GM12878 (cell line): ENCODE data around the gene USP34. TPM values are rescaled to one million over a fixed set of nuclear protein-coding genes. Genes with fewer than 3 reads are reported as not detected.

ENCODE experiments used
- ATAC-seq: fragments of 200-7000 bp; cut with Tn5 transposase; 3 replicates; pipeline ENCODE4 v1.9.1; 2020; ENCODE audit warnings: mild to moderate bottlenecking, moderate library complexity
- BruUV-seq: library from RNA; stranded (reverse); fragments of 400-500 nt; replicated peaks from 2 replicates; lab custom pipeline; 2021; lab: Mats Ljungman, UMichigan
- CTCF ChIA-PET: fragments of 300-600 bp; sonication (Branson Sonifier 250); formaldehyde crosslinking; extraction: SDS; loops from one replicate; lab custom pipeline; 2021; ENCODE audit warnings: inconsistent platforms; lab: Yijun Ruan, JAX
- POLR2A ChIA-PET: fragments of 350-600 bp; formaldehyde crosslinking; extraction: SDS; loops from one replicate; lab custom pipeline; 2021; ENCODE audit warnings: inconsistent platforms; lab: Charles Lee
- RAD21 ChIA-PET: fragments of 300-600 bp; sonication (Branson Sonifier 250); formaldehyde crosslinking; loops from one replicate; lab custom pipeline; 2023; ENCODE audit warnings: antibody characterized with exemption; ENCODE audit not compliant: unreplicated experiment; lab: Charles Lee
- SMC1A ChIA-PET: fragments of 300-600 bp; sonication (Branson Sonifier 250); formaldehyde crosslinking; loops from one replicate; lab custom pipeline; 2023; ENCODE audit not compliant: unreplicated experiment, uncharacterized antibody; lab: Charles Lee
- DNase-seq: peaks from one replicate; pipeline ENCODE4 v3.0.0-alpha.2; 2011; ENCODE audit warnings: low read depth, low spot score
- FAIRE-seq: peaks from 3 replicates; lab custom pipeline; 2011; peaks lifted over from hg19 to GRCh38; lab: Jason Lieb, UNC
- H2AFZ ChIP-seq: 2 replicates; pipeline ENCODE4 v1.6.0; 2011; ENCODE audit warnings: low read depth, low read length, control low read depth; ENCODE audit not compliant: control insufficient read depth
- H3K27ac ChIP-seq: 2 replicates; pipeline ENCODE4 v1.5.1; 2011; ENCODE audit warnings: control low read depth; ENCODE audit not compliant: control insufficient read depth, insufficient read depth
- H3K27me3 ChIP-seq, 2 experiments: replicated peaks in 1 of 2; 2 replicates each; pipeline versions ENCODE4 v1.6.0 to v1.6.1; 2011; ENCODE audit warnings: low read length in 1 of 2; ENCODE audit not compliant: control insufficient read depth in 2 of 2, insufficient read depth in 2 of 2
- H3K36me3 ChIP-seq, 2 experiments: 2 replicates each; pipeline ENCODE4 v1.5.1; 2011; ENCODE audit warnings: low read length in 1 of 2; ENCODE audit not compliant: control insufficient read depth in 2 of 2, insufficient read depth in 2 of 2
- H3K4me1 ChIP-seq: 2 replicates; pipeline ENCODE4 v1.6.1; 2011; ENCODE audit warnings: mild to moderate bottlenecking, low read length, moderate library complexity, mixed read lengths; ENCODE audit not compliant: control insufficient read depth, insufficient read depth
- H3K4me2 ChIP-seq: 2 replicates; pipeline ENCODE4 v1.6.0; 2011; ENCODE audit warnings: control low read depth; ENCODE audit not compliant: control insufficient read depth, insufficient read depth
- H3K4me3 ChIP-seq: fragments of 200-600 bp; sonication (generic); 2 replicates; pipeline ENCODE4 v1.5.1; 2016
- H3K79me2 ChIP-seq: 2 replicates; pipeline ENCODE4 v1.6.0; 2011; ENCODE audit warnings: low read length; ENCODE audit not compliant: control insufficient read depth, insufficient read depth
- H3K9ac ChIP-seq: 2 replicates; pipeline ENCODE4 v1.8.0; 2011; ENCODE audit warnings: low read length, control low read depth, mixed read lengths; ENCODE audit not compliant: control insufficient read depth, insufficient read depth
- H3K9me3 ChIP-seq: replicated peaks from 3 replicates; pipeline ENCODE4 v1.5.1; 2011; ENCODE audit warnings: mild to moderate bottlenecking, low read length; ENCODE audit not compliant: control insufficient read depth, insufficient read depth
- H4K20me1 ChIP-seq: 2 replicates; pipeline ENCODE4 v1.6.0; 2011; ENCODE audit not compliant: control insufficient read depth, insufficient read depth
- BCL11A ChIP-seq: IDR thresholded peaks from 2 replicates; pipeline ENCODE4 v1.6.1; 2011; ENCODE audit warnings: low read depth, low read length
- MYB ChIP-seq: fragments of 150-350 bp; IDR thresholded peaks from 2 replicates; pipeline ENCODE4 v1.6.1; 2014; ENCODE audit warnings: mild to moderate bottlenecking, low read depth, low read length, borderline replicate concordance
- NBN ChIP-seq: fragments of 450-650 bp; IDR thresholded peaks from 2 replicates; pipeline ENCODE4 v1.6.1; 2016
- NFIC ChIP-seq: IDR thresholded peaks from 2 replicates; pipeline ENCODE4 v1.6.1; 2012; ENCODE audit warnings: low read depth, mild to moderate bottlenecking, inconsistent platforms, low read length, moderate library complexity
- PBX3 ChIP-seq: IDR thresholded peaks from 2 replicates; pipeline ENCODE4 v1.6.1; 2011; ENCODE audit warnings: mild to moderate bottlenecking, low read depth, low read length, moderate library complexity; ENCODE audit not compliant: insufficient replicate concordance
- PKNOX1 ChIP-seq: fragments of 450-650 bp; IDR thresholded peaks from 2 replicates; pipeline ENCODE4 v1.6.1; 2016; ENCODE audit warnings: mild to moderate bottlenecking
- RUNX3 ChIP-seq: IDR thresholded peaks from 2 replicates; pipeline ENCODE4 v1.6.1; 2012; ENCODE audit warnings: low read length, inconsistent platforms
- SMAD1 ChIP-seq: fragments of 450-650 bp; IDR thresholded peaks from 2 replicates; pipeline ENCODE4 v1.6.1; 2018; ENCODE audit warnings: mild to moderate bottlenecking, low read depth; ENCODE audit not compliant: partially characterized antibody
- ZZZ3 ChIP-seq: IDR thresholded peaks from 2 replicates; pipeline ENCODE4 v1.6.1; 2011; ENCODE audit warnings: low read depth; ENCODE audit not compliant: control insufficient read depth, insufficient read length
- WGBS: methylation state at CpG from one replicate; pipeline ENCODE4 v1.1.6; 2016; ENCODE audit warnings: low lambda C conversion rate; ENCODE audit not compliant: insufficient replicate concordance, insufficient coverage; ENCODE audit errors: missing lambda C conversion rate; 5-methylcytosine and 5-hydroxymethylcytosine counted together
- in situ Hi-C: fragments of 300-500 bp; cut with MboI; formaldehyde crosslinking; loops from 9 replicates; pipeline ENCODE4 v1.14.3; 2018; ENCODE audit warnings: mixed read lengths
- intact Hi-C: fragments of 100-400 bp; cut with micrococcal nuclease; formaldehyde crosslinking; loops from one replicate; pipeline ENCODE4 v1.14.2; 2022; ENCODE audit not compliant: unreplicated experiment
- polyA plus RNA-seq, 11 experiments: library from polyadenylated mRNA; depleted of rRNA in 4 of 11; unstranded in 6 of 11; stranded (reverse) in 5 of 11; fragments of >200 nt; fragmentation: Nextera tagmentation in 4 of 11; fragmentation: Illumina TruSeq in 1 of 11; extraction: Ambion mirVana in 4 of 11; extraction: Trizol in 1 of 11; gene quantifications; 1 replicate in 1 of 11; 2 replicates in 10 of 11; pipeline versions ENCODE4 v1.2.1 to v1.2.3, GENCODE V29; 2011 to 2016; ENCODE audit warnings: inconsistent platforms in 2 of 11, missing spikeins in 2 of 11, low read depth in 1 of 11
- total RNA-seq, 4 experiments: library from RNA; depleted of rRNA in 3 of 4; stranded (reverse); fragments of >200 nt in 3 of 4; fragmentation: Illumina TruSeq in 1 of 4; extraction: Trizol in 1 of 4; gene quantifications; 2 replicates each; pipeline versions ENCODE4 v1.2.1 to v1.2.3, GENCODE V29; 2013 to 2021
- TF ChIP-seq, protein P1 (sequence below): fragments of 450-650 bp; formaldehyde crosslinking; IDR thresholded peaks from 2 replicates; pipeline ENCODE4 v1.5.0; 2022; ENCODE audit warnings: mild to moderate bottlenecking, missing genetic modification characterization
- TF ChIP-seq, protein P2 (sequence below), 3 experiments: IDR thresholded peaks in 2 of 3; conservative IDR thresholded peaks in 1 of 3; 2 replicates each; pipeline ENCODE4 v1.5.1; 2011; ENCODE audit warnings: low read depth in 3 of 3, low read length in 3 of 3, mild to moderate bottlenecking in 3 of 3, control low read depth in 2 of 3, moderate library complexity in 2 of 3, inconsistent platforms in 1 of 3, mixed read lengths in 1 of 3; ENCODE audit not compliant: control insufficient read depth in 2 of 3, insufficient read depth in 1 of 3; ENCODE audit errors: extremely low read depth in 1 of 3
- TF ChIP-seq, protein P3 (sequence below): IDR thresholded peaks from 2 replicates; pipeline ENCODE4 v1.6.1; 2011; ENCODE audit warnings: low read depth, mild to moderate bottlenecking, low read length, moderate library complexity, borderline replicate concordance; ENCODE audit errors: extremely low read depth
- TF ChIP-seq, protein P4 (sequence below): fragments of 450-650 bp; IDR thresholded peaks from 2 replicates; pipeline ENCODE4 v1.6.1; 2017; ENCODE audit warnings: mild to moderate bottlenecking

USP34 gene
- total and polyA plus RNA-seq, 10 of the 15 experiments (the other 5 are each of a cell fraction or from before 2014, with no cell fraction given) = 26.2 to 106 (median 62.1) TPM

- no peak for FAIRE-seq
- H3K9ac ChIP-seq = no peak overlapping the region
- 98% methylated on average over 3 of the region's 3 CpGs for WGBS
- ChIA-PET RAD21 (no interaction called here), CTCF (interaction anchor here (0.7 to 1.6 kb wide), 6 partner anchors 9 to 312 kb away, joined by 3 to 13 read pairs (median 4); no protein-coding TSS in a partner anchor), POLR2A (interaction anchor here (0.6 to 0.7 kb wide), 3 partner anchors 22 to 99 kb away, joined by 3 to 6 read pairs (median 3); no protein-coding TSS in a partner anchor), SMC1A (interaction anchor here (0.6 to 1.0 kb wide), 6 partner anchors 9 to 102 kb away, joined by 3 to 5 read pairs (median 4); no protein-coding TSS in a partner anchor)
- no peak overlapping the region for H3K4me2 ChIP-seq
- no peaks in the 10 kb centered on the region for H4K20me1 ChIP-seq
- in situ Hi-C loops (no loop called here), intact Hi-C loops (no loop called here)
- H2AFZ ChIP-seq = no peak overlapping the region
- H3K27me3 ChIP-seq = no peaks in the 10 kb centered on the region
- H3K4me3 ChIP-seq = no peak overlapping the region
- no peaks in the 10 kb centered on the region for H3K9me3 ChIP-seq
- TSS peak; percentile 29 for BruUV-seq
- DNase-seq = no peak
- no peaks in the 10 kb centered on the region for H3K4me1 ChIP-seq
- H3K36me3 ChIP-seq = peaks cover 0 to 3% of the 10 kb centered on the region in 2 experiments; a peak in 3 of 4 replicates
- H3K79me2 ChIP-seq = peaks cover 8% of the 10 kb centered on the region
- no peak overlapping the region for H3K27ac ChIP-seq
- ATAC-seq = no peak
- TF ChIP-seq ZZZ3 = no peak
- TF ChIP-seq, protein P1, sequence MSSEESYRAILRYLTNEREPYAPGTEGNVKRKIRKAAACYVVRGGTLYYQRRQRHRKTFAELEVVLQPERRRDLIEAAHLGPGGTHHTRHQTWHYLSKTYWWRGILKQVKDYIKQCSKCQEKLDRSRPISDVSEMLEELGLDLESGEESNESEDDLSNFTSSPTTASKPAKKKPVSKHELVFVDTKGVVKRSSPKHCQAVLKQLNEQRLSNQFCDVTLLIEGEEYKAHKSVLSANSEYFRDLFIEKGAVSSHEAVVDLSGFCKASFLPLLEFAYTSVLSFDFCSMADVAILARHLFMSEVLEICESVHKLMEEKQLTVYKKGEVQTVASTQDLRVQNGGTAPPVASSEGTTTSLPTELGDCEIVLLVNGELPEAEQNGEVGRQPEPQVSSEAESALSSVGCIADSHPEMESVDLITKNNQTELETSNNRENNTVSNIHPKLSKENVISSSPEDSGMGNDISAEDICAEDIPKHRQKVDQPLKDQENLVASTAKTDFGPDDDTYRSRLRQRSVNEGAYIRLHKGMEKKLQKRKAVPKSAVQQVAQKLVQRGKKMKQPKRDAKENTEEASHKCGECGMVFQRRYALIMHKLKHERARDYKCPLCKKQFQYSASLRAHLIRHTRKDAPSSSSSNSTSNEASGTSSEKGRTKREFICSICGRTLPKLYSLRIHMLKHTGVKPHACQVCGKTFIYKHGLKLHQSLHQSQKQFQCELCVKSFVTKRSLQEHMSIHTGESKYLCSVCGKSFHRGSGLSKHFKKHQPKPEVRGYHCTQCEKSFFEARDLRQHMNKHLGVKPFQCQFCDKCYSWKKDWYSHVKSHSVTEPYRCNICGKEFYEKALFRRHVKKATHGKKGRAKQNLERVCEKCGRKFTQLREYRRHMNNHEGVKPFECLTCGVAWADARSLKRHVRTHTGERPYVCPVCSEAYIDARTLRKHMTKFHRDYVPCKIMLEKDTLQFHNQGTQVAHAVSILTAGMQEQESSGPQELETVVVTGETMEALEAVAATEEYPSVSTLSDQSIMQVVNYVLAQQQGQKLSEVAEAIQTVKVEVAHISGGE (CRISPR knock-in tag) = no peak
- no peak for TF ChIP-seq MYB
- TF ChIP-seq PKNOX1 = no peak
- TF ChIP-seq PBX3 = no peak
- TF ChIP-seq, protein P2, sequence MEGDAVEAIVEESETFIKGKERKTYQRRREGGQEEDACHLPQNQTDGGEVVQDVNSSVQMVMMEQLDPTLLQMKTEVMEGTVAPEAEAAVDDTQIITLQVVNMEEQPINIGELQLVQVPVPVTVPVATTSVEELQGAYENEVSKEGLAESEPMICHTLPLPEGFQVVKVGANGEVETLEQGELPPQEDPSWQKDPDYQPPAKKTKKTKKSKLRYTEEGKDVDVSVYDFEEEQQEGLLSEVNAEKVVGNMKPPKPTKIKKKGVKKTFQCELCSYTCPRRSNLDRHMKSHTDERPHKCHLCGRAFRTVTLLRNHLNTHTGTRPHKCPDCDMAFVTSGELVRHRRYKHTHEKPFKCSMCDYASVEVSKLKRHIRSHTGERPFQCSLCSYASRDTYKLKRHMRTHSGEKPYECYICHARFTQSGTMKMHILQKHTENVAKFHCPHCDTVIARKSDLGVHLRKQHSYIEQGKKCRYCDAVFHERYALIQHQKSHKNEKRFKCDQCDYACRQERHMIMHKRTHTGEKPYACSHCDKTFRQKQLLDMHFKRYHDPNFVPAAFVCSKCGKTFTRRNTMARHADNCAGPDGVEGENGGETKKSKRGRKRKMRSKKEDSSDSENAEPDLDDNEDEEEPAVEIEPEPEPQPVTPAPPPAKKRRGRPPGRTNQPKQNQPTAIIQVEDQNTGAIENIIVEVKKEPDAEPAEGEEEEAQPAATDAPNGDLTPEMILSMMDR (IDR thresholded peaks at IDR 0.05 in 2 of 3, conservative IDR thresholded peaks at IDR 0.05 in 1 of 3; ENCODE audit: control insufficient read depth in 2 of 3, extremely low read depth in 1 of 3, insufficient read depth in 1 of 3, low read depth in 3 of 3, low read length in 3 of 3) = no peak
- TF ChIP-seq, protein P3, sequence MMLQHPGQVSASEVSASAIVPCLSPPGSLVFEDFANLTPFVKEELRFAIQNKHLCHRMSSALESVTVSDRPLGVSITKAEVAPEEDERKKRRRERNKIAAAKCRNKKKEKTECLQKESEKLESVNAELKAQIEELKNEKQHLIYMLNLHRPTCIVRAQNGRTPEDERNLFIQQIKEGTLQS = no peak
- TF ChIP-seq SMAD1 = no peak
- TF ChIP-seq, protein P4, sequence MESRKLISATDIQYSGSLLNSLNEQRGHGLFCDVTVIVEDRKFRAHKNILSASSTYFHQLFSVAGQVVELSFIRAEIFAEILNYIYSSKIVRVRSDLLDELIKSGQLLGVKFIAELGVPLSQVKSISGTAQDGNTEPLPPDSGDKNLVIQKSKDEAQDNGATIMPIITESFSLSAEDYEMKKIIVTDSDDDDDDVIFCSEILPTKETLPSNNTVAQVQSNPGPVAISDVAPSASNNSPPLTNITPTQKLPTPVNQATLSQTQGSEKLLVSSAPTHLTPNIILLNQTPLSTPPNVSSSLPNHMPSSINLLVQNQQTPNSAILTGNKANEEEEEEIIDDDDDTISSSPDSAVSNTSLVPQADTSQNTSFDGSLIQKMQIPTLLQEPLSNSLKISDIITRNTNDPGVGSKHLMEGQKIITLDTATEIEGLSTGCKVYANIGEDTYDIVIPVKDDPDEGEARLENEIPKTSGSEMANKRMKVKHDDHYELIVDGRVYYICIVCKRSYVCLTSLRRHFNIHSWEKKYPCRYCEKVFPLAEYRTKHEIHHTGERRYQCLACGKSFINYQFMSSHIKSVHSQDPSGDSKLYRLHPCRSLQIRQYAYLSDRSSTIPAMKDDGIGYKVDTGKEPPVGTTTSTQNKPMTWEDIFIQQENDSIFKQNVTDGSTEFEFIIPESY = no peak
- no peak for TF ChIP-seq NBN
- TF ChIP-seq BCL11A = no peak
- TF ChIP-seq NFIC = no peak
- no peak for TF ChIP-seq RUNX3
Observed at GRCh38 chr2:61410185-61410584, 60.7 kb downstream of the USP34 start.
